A549 (cell line): ENCODE results near the gene SLC66A2. TPM values are rescaled to one million over a fixed set of nuclear protein-coding genes. Genes with fewer than 3 reads are reported as not detected.

Experiments used
- ATAC-seq, 2 experiments: fragments of 200-7000 bp in 1 of 2; fragments of >200 bp in 1 of 2; cut with Nextera tagmentation in 1 of 2; cut with Tn5 transposase in 1 of 2; 3 replicates each; pipeline versions ENCODE4 v1.8.0 to v1.9.1; 2018 to 2020; ENCODE audit warnings: mild to moderate bottlenecking in 1 of 2, moderate library complexity in 1 of 2
- CTCF ChIA-PET: fragments of 300-600 bp; sonication (Branson Sonifier 250); formaldehyde crosslinking; extraction: SDS; loops from one replicate; lab custom pipeline; 2021; ENCODE audit warnings: antibody characterized with exemption, inconsistent platforms; lab: Yijun Ruan, JAX
- POLR2A ChIA-PET: fragments of 350-600 bp; formaldehyde crosslinking; extraction: SDS; loops from one replicate; lab custom pipeline; 2021; ENCODE audit warnings: antibody characterized with exemption, inconsistent platforms; lab: Yijun Ruan, JAX
- DNase-seq, 2 experiments: peaks; one replicate each; pipeline versions ENCODE4 v3.0.0 to v3.0.0-alpha.2; 2011 to 2016; ENCODE audit warnings: low read depth in 1 of 2, low spot score in 1 of 2
- FAIRE-seq: peaks from 2 replicates; lab custom pipeline; 2011; peaks lifted over from hg19 to GRCh38; lab: Jason Lieb, UNC
- H3K27ac ChIP-seq, 2 experiments: fragments of >200 bp; sonication (Bioruptor Twin); formaldehyde crosslinking; 3 replicates each; pipeline ENCODE4 v1.5.1; 2016 to 2017
- H3K4me1 ChIP-seq: fragments of >200 bp; sonication (Bioruptor Twin); formaldehyde crosslinking; 3 replicates; pipeline ENCODE4 v1.6.1; 2016
- H3K4me2 ChIP-seq: fragments of >200 bp; sonication (Bioruptor Twin); formaldehyde crosslinking; 3 replicates; pipeline ENCODE4 v1.6.1; 2016
- H3K4me3 ChIP-seq: fragments of >200 bp; sonication (Bioruptor Twin); formaldehyde crosslinking; 3 replicates; pipeline ENCODE4 v1.5.1; 2016
- H3K9me3 ChIP-seq: fragments of >200 bp; sonication (Bioruptor Twin); formaldehyde crosslinking; 3 replicates; pipeline ENCODE4 v1.6.1; 2016
- BHLHE40 ChIP-seq: IDR thresholded peaks from 2 replicates; pipeline ENCODE4 v1.6.1; 2012; ENCODE audit warnings: low read depth, low read length, inconsistent platforms
- CHD4 ChIP-seq: fragments of 200-600 bp; sonication (generic); IDR thresholded peaks from 2 replicates; pipeline ENCODE4 v1.6.1; 2016; ENCODE audit warnings: antibody characterized with exemption, mild to moderate bottlenecking, borderline replicate concordance
- CTCF ChIP-seq: fragments of >200 bp; sonication (Bioruptor Twin); formaldehyde crosslinking; IDR thresholded peaks from 3 replicates; pipeline ENCODE4 v1.5.1; 2016
- ELK1 ChIP-seq: fragments of 150-350 bp; IDR thresholded peaks from 2 replicates; pipeline ENCODE4 v1.6.1; 2014; ENCODE audit warnings: low read depth, mild to moderate bottlenecking, low read length
- FOSL2 ChIP-seq, 2 experiments: fragments of 450-650 bp in 1 of 2; fragments of >200 bp in 1 of 2; sonication (Bioruptor Twin) in 1 of 2; formaldehyde crosslinking; IDR thresholded peaks; 2 replicates each; pipeline versions ENCODE4 v1.5.0 to v1.6.1; 2016 to 2020; ENCODE audit warnings: mild to moderate bottlenecking in 1 of 2, moderate library complexity in 1 of 2
- HEYL ChIP-seq: fragments of 250-450 bp; sonication (Bioruptor Pico); IDR thresholded peaks from 2 replicates; pipeline ENCODE4 v1.8.0; 2021; ENCODE audit warnings: mild to moderate bottlenecking, moderate library complexity
- HOXB13 ChIP-seq: fragments of 250-450 bp; sonication (Bioruptor Pico); IDR thresholded peaks from 2 replicates; pipeline ENCODE4 v1.5.0; 2020; ENCODE audit warnings: low read depth, mild to moderate bottlenecking, moderate library complexity
- HOXB5 ChIP-seq: fragments of 250-450 bp; sonication (Bioruptor Pico); IDR thresholded peaks from 2 replicates; pipeline ENCODE4 v1.5.0; 2020; ENCODE audit warnings: mild to moderate bottlenecking, moderate library complexity
- KDM1A ChIP-seq: fragments of 200-600 bp; sonication (generic); IDR thresholded peaks from 2 replicates; pipeline ENCODE4 v1.6.1; 2016; ENCODE audit warnings: low read depth, mild to moderate bottlenecking
- MAX ChIP-seq: IDR thresholded peaks from 2 replicates; pipeline ENCODE4 v1.6.1; 2012
- NFE2L2 ChIP-seq: fragments of 150-350 bp; conservative IDR thresholded peaks from 2 replicates; pipeline ENCODE4 v1.6.1; 2014; ENCODE audit warnings: low read length
- NR3C1 ChIP-seq: fragments of >200 bp; sonication (Bioruptor Twin); formaldehyde crosslinking; IDR thresholded peaks from 3 replicates; pipeline ENCODE4 v1.6.1; 2017
- REST ChIP-seq: fragments of 200-600 bp; sonication (generic); IDR thresholded peaks from 2 replicates; pipeline ENCODE4 v1.6.1; 2016; ENCODE audit warnings: antibody characterized with exemption, mild to moderate bottlenecking, moderate library complexity
- RFX5 ChIP-seq: fragments of 450-650 bp; IDR thresholded peaks from 2 replicates; pipeline ENCODE4 v1.7.1; 2014; ENCODE audit warnings: antibody characterized with exemption, mild to moderate bottlenecking, moderate library complexity
- SMC3 ChIP-seq: fragments of >200 bp; sonication (Bioruptor Twin); formaldehyde crosslinking; IDR thresholded peaks from 3 replicates; pipeline ENCODE4 v1.6.1; 2018; ENCODE audit warnings: inconsistent platforms
- SREBF2 ChIP-seq: fragments of 450-650 bp; IDR thresholded peaks from 2 replicates; pipeline ENCODE4 v1.6.1; 2014; ENCODE audit warnings: mild to moderate bottlenecking, moderate library complexity
- USF2 ChIP-seq: fragments of 450-650 bp; IDR thresholded peaks from 2 replicates; pipeline ENCODE4 v1.6.1; 2014; ENCODE audit warnings: antibody characterized with exemption
- ZFP36 ChIP-seq: fragments of 450-650 bp; IDR thresholded peaks from 2 replicates; pipeline ENCODE4 v1.6.1; 2014; ENCODE audit warnings: borderline replicate concordance; ENCODE audit not compliant: partially characterized antibody
- ZNF302 ChIP-seq: fragments of 250-450 bp; sonication (Bioruptor Pico); IDR thresholded peaks from 2 replicates; pipeline ENCODE4 v1.9.0; 2021; ENCODE audit warnings: inconsistent platforms, mild to moderate bottlenecking, moderate library complexity
- WGBS: methylation state at CpG from one replicate; pipeline ENCODE4 v1.1.6; 2017; ENCODE audit errors: missing lambda C conversion rate; 5-methylcytosine and 5-hydroxymethylcytosine counted together
- polyA plus RNA-seq, 4 experiments: library from polyadenylated mRNA; depleted of rRNA in 3 of 4; stranded (reverse); fragments of >200 nt; fragmentation: RNase III in 1 of 4; extraction: RNeasy Plus Mini Kit Qiagen cat#74134 plus additional on column Dnase treatment in 1 of 4; gene quantifications; 2 replicates in 3 of 4; 3 replicates in 1 of 4; pipeline ENCODE4 v1.2.3, GENCODE V29; 2011 to 2017

SLC66A2 gene
- polyA plus RNA-seq, 2 of the 4 experiments (the other 2 are of a cell fraction): 4.8 to 11.5 TPM

- ChIA-PET POLR2A (interaction anchor here (1.2 kb wide), 1 partner anchor 177 kb away, joined by 3 read pairs; no protein-coding TSS in a partner anchor), CTCF (interaction anchor here (0.6 kb wide), 1 partner anchor 485 kb away, joined by 3 read pairs; no protein-coding TSS in a partner anchor)
- peaks cover 2% of the 10 kb centered on the region; the same call in 2 of the 3 replicates for H3K9me3 ChIP-seq
- ATAC-seq: peak; percentile 49 to 68
- H3K4me1 ChIP-seq: no peaks in the 10 kb centered on the region
- peak overlapping the region; percentile 33; the same call in 2 of the 3 replicates for H3K4me2 ChIP-seq
- peak overlapping the region in 1 of 2 experiments; percentile 67; a peak in 1 of 6 replicates for H3K27ac ChIP-seq
- 32% methylated on average over 13 of the region's 14 CpGs for WGBS
- TF ChIP-seq KDM1A (no peak), MAX (0 out of 2 replicates have a peak, but pooled peaks have one; percentile 22), USF2 (peak; percentile 46)
- FAIRE-seq: no peak
- peak; percentile 31 to 49 for DNase-seq
- H3K4me3 ChIP-seq: no peak overlapping the region
Observed at GRCh38 chr18:79857082-79857671, 94.3 kb downstream of the SLC66A2 start.

- ChIA-PET POLR2A (interaction anchor here (1.2 kb wide), 1 partner anchor 176 kb away, joined by 3 read pairs; no protein-coding TSS in a partner anchor), CTCF (no interaction called here)
- ATAC-seq (peak; percentile 6 to 51; a peak in 4 of 6 replicates), FAIRE-seq (no peak), DNase-seq (peak; percentile 10 to 24)
- no peak for TF ChIP-seq REST
- TF ChIP-seq BHLHE40: no peak
- TF ChIP-seq SMC3: no peak
- TF ChIP-seq CTCF: no peak
- H3K4me2 ChIP-seq: peak overlapping the region; percentile 33; the same call in 2 of the 3 replicates
- H3K9me3 ChIP-seq: no peaks in the 10 kb centered on the region
- WGBS: 41% methylated on average over 19 of the region's 26 CpGs
- no peaks in the 10 kb centered on the region for H3K4me1 ChIP-seq
- H3K4me3 ChIP-seq: no peak overlapping the region
- peak overlapping the region in 1 of 2 experiments; percentile 67; a peak in 1 of 6 replicates for H3K27ac ChIP-seq
Observed at GRCh38 chr18:79856119-79857007, 95.1 kb downstream of the SLC66A2 start.

- no peak overlapping the region for H3K4me3 ChIP-seq
- no peak overlapping the region for H3K4me2 ChIP-seq
- 74% methylated on average over 15 of the region's 17 CpGs for WGBS
- H3K9me3 ChIP-seq: no peaks in the 10 kb centered on the region
- no peak for FAIRE-seq
- ATAC-seq: no peak
- no peaks in the 10 kb centered on the region for H3K4me1 ChIP-seq
- POLR2A ChIA-PET: no interaction called here
- TF ChIP-seq ELK1: no peak
- TF ChIP-seq CHD4: no peak
- no peak for TF ChIP-seq ZNF302 (CRISPR knock-in tag)
- TF ChIP-seq RFX5: no peak
- no peak for TF ChIP-seq NFE2L2
- TF ChIP-seq FOSL2 (IDR thresholded peaks at IDR 0.05): no peak
- TF ChIP-seq FOSL2 (CRISPR knock-in tag; IDR thresholded peaks at IDR 0.05): no peak
- no peak for TF ChIP-seq ZFP36
- no peak for TF ChIP-seq HOXB13
- TF ChIP-seq NR3C1: no peak
- no peak for TF ChIP-seq HEYL (CRISPR knock-in tag)
- TF ChIP-seq SREBF2: no peak
- no peak for TF ChIP-seq USF2
- TF ChIP-seq BHLHE40: no peak
- TF ChIP-seq KDM1A: no peak
- no peak for TF ChIP-seq HOXB5
- no peak for DNase-seq
- CTCF ChIA-PET: no interaction called here
- H3K27ac ChIP-seq: no peak overlapping the region
Observed at GRCh38 chr18:79855147-79855933, 96.1 kb downstream of the SLC66A2 start.
